ENCODE results near the gene KIDINS220.

KIDINS220 gene

DNA sequence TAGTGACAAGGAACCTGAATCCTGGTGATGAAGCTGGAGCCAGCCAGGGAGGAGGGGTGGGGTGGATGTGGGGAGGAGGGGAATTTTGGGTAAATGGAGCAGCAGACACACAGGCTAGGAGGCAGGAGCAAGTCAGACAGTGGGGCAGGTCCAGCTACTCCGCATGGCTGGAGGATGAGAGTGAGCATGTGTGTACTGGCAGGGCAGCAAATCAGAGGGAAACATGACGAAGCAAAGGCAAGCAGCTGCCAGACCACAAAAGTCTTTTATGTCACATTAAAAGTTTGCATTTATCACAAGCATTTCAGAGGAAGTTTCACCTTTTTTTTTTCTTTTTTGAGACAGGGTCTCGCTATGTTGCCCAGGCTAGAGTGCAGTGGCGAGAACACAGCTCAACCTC lies 11.9 kb upstream of the KIDINS220 start:
- Histone ChIP-seq H4K20me1 (ENCODE audit: insufficient read depth) (no peaks in the 10 kb centered on the region), H3K9ac (no peak overlapping the region), H3K4me3 (IDR thresholded peaks at IDR 0.05; ENCODE audit: insufficient read depth, low read depth, low read length) (no peak overlapping the region), H3K36me3 (ENCODE audit: insufficient read depth) (no peaks in the 10 kb centered on the region), H3K4me1 (ENCODE audit: low read depth, poor library complexity, severe bottlenecking) (no peaks in the 10 kb centered on the region), H2AFZ (ENCODE audit: low read depth) (no peak overlapping the region), H3K79me2 (ENCODE audit: insufficient read depth, low read depth) (no peaks in the 10 kb centered on the region), H3K27me3 (ENCODE audit: insufficient read depth, low read depth) (no peaks in the 10 kb centered on the region), H3K27ac (no peak overlapping the region), H3K4me2 (no peak overlapping the region)
- TF ChIP-seq, protein P1, sequence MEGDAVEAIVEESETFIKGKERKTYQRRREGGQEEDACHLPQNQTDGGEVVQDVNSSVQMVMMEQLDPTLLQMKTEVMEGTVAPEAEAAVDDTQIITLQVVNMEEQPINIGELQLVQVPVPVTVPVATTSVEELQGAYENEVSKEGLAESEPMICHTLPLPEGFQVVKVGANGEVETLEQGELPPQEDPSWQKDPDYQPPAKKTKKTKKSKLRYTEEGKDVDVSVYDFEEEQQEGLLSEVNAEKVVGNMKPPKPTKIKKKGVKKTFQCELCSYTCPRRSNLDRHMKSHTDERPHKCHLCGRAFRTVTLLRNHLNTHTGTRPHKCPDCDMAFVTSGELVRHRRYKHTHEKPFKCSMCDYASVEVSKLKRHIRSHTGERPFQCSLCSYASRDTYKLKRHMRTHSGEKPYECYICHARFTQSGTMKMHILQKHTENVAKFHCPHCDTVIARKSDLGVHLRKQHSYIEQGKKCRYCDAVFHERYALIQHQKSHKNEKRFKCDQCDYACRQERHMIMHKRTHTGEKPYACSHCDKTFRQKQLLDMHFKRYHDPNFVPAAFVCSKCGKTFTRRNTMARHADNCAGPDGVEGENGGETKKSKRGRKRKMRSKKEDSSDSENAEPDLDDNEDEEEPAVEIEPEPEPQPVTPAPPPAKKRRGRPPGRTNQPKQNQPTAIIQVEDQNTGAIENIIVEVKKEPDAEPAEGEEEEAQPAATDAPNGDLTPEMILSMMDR (conservative IDR thresholded peaks at IDR 0.05; ENCODE audit: low read depth, low read length) = no peak

DNA sequence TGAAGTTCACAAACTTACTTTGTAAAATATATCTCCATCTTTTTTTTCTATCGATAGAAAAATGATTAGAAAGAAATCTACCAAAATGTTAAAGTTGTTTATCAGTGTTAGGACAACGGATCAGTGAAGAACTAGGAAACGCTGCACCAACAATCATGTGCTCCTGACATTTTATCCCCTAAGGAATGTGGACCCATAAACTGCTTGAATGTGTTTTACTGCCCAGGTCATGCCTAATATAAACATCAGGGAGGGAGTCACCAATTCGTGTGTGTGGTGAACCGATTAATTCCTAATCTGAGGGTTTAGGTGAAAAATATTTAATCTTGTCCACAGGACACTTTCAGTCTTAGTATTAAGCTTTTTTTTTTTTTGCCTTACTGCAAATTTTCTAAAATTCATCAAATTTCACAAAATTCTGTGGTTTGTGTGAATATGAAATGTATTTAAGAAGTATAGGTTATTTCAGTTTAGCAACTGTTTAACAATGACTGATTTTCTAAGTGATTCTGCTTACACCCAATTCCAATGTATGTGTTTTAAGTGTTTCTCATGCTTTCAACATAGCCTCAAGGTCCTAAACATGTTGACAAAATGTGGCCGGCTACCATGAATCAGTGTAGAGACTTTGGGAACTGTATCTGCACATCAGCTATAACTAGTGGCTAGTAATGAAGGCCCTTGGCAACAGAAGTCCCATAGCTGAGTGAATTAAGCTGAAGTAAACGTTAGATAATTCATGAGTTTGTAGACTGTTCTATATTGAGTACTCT lies 11.1 kb upstream of the KIDINS220 start:
- Histone ChIP-seq H3K4me3 (IDR thresholded peaks at IDR 0.05; ENCODE audit: insufficient read depth, low read depth, low read length) (no peak overlapping the region), H3K4me2 (no peak overlapping the region), H3K4me1 (ENCODE audit: low read depth, poor library complexity, severe bottlenecking) (no peaks in the 10 kb centered on the region), H3K36me3 (ENCODE audit: insufficient read depth) (no peaks in the 10 kb centered on the region), H3K27me3 (ENCODE audit: insufficient read depth, low read depth) (no peaks in the 10 kb centered on the region), H3K79me2 (ENCODE audit: insufficient read depth, low read depth) (no peaks in the 10 kb centered on the region), H3K9ac (no peak overlapping the region), H2AFZ (ENCODE audit: low read depth) (no peak overlapping the region), H4K20me1 (ENCODE audit: insufficient read depth) (no peaks in the 10 kb centered on the region), H3K27ac (no peak overlapping the region)
- TF ChIP-seq, protein P1 (conservative IDR thresholded peaks at IDR 0.05; ENCODE audit: low read depth, low read length) = no peak

DNA sequence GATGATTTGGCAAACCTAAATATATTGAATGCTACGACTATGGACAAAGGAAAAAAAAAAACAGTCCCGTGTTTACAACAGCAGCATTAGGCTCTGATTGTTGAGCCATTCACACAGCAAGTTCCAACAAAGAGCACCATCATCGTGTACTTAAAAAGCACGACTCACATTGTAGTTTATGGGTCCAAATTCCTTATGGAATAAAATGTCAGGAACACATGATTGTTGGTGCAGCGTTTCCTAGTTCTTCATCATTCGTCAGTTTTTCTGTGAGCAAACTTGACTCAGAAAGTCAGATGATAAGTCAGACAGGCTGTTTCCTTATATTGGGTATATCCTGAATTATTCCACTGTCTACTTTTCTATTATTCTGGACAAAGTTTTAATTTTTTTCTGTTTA lies 10.0 kb upstream of the KIDINS220 start:
- no peaks in the 10 kb centered on the region for H4K20me1 ChIP-seq (ENCODE audit: insufficient read depth)
- no peak overlapping the region for H3K4me2 ChIP-seq
- no peaks in the 10 kb centered on the region for H3K4me1 ChIP-seq (ENCODE audit: low read depth, poor library complexity, severe bottlenecking)
- no peak overlapping the region for H3K4me3 ChIP-seq (IDR thresholded peaks at IDR 0.05; ENCODE audit: insufficient read depth, low read depth, low read length)
- H3K27ac ChIP-seq = no peak overlapping the region
- H2AFZ ChIP-seq (ENCODE audit: low read depth) = no peak overlapping the region
- H3K79me2 ChIP-seq (ENCODE audit: insufficient read depth, low read depth) = no peaks in the 10 kb centered on the region
- no peaks in the 10 kb centered on the region for H3K36me3 ChIP-seq (ENCODE audit: insufficient read depth)
- no peak overlapping the region for H3K9ac ChIP-seq
- H3K27me3 ChIP-seq (ENCODE audit: insufficient read depth, low read depth) = no peaks in the 10 kb centered on the region
- TF ChIP-seq, protein P1 (conservative IDR thresholded peaks at IDR 0.05; ENCODE audit: low read depth, low read length) = no peak

DNA sequence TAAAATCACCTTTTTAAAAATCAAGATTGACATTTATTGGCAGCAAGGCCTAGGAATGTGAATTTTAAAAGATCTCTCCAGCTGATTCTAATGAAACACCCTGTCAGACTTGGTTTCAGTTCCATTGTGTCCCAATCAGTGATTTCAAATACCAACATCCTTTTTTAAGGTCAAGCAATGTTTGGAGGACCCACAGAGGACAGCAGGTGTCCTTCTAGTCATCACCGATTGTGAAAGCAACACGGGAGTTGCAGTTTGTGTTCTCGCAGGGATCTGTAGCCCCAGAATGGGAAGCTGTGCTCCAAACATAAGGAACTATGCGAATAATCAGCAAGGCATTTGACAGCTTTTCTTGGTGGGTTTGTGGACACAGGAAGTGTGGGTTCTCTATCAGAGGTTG lies 4.5 kb upstream of the KIDINS220 start:
- peaks cover 4% of the 10 kb centered on the region for H3K4me1 ChIP-seq (ENCODE audit: low read depth, poor library complexity, severe bottlenecking)
- TF ChIP-seq, protein P1 (conservative IDR thresholded peaks at IDR 0.05; ENCODE audit: low read depth, low read length) = no peak
- H3K4me2 ChIP-seq = no peak overlapping the region
- H3K79me2 ChIP-seq (ENCODE audit: insufficient read depth, low read depth) = peaks cover under 1% of the 10 kb centered on the region; the same call in 1 of the 2 replicates
- no peaks in the 10 kb centered on the region for H3K36me3 ChIP-seq (ENCODE audit: insufficient read depth)
- no peak overlapping the region for H3K9ac ChIP-seq
- H3K27ac ChIP-seq = no peak overlapping the region
- H4K20me1 ChIP-seq (ENCODE audit: insufficient read depth) = no peaks in the 10 kb centered on the region
- no peak overlapping the region for H3K4me3 ChIP-seq (IDR thresholded peaks at IDR 0.05; ENCODE audit: insufficient read depth, low read depth, low read length)
- H3K27me3 ChIP-seq (ENCODE audit: insufficient read depth, low read depth) = no peaks in the 10 kb centered on the region
- H2AFZ ChIP-seq (ENCODE audit: low read depth) = no peak overlapping the region
